ENCODE measurements around the gene LUM. TPM values are rescaled to one million over a fixed set of nuclear protein-coding genes. Genes with fewer than 3 reads are reported as not detected.

Gene LUM
- total RNA-seq, 4 donors from 2014 or later = 1.3 to 12.7 (median 5.9) TPM

DNA sequence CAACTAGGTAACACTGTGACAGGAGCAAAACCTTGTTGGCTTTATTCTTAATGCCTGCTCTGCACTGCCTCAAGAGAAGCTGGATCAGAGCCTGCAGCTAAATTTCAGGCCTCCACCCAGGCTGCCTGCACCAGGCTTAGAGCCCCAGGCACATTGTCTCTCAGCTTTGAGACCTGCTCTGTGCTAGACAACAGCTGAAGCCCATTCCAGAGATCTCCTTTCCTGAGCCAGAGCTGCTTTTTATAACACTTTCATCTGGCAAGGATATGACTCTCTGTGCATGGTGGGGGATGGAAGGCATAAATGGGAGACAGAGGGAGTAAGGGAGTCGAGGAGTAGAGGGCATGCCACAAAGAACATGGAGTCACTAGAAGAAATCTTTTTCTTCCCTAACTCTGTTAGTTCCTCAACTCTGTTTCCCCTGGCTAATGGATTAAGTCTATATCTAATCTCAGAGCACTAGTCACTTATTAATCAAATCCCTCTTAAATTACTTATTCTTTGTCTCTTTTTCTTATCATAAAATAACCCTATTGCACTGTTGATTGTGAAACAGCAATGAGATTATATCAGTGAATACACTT, 27.1 kb upstream of the LUM start:
- Histone ChIP-seq H3K27me3 (no peaks in the 10 kb centered on the region), H3K36me3 (no peaks in the 10 kb centered on the region), H3K4me1 (peaks cover 0 to 8% of the 10 kb centered on the region in 2 donors), H3K27ac (no peak overlapping the region), H3K4me3 (no peak overlapping the region), H3K9me3 (no peaks in the 10 kb centered on the region)
- TF ChIP-seq POLR2A (IDR thresholded peaks at IDR 0.05) = no peak
- TF ChIP-seq, protein P1, sequence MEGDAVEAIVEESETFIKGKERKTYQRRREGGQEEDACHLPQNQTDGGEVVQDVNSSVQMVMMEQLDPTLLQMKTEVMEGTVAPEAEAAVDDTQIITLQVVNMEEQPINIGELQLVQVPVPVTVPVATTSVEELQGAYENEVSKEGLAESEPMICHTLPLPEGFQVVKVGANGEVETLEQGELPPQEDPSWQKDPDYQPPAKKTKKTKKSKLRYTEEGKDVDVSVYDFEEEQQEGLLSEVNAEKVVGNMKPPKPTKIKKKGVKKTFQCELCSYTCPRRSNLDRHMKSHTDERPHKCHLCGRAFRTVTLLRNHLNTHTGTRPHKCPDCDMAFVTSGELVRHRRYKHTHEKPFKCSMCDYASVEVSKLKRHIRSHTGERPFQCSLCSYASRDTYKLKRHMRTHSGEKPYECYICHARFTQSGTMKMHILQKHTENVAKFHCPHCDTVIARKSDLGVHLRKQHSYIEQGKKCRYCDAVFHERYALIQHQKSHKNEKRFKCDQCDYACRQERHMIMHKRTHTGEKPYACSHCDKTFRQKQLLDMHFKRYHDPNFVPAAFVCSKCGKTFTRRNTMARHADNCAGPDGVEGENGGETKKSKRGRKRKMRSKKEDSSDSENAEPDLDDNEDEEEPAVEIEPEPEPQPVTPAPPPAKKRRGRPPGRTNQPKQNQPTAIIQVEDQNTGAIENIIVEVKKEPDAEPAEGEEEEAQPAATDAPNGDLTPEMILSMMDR (IDR thresholded peaks at IDR 0.05 in 4 of 5, conservative IDR thresholded peaks at IDR 0.05 in 1 of 5) = no peak
- in situ Hi-C loops (cut with MboI; ENCODE audit: low sequenced_read_pairs in 4 of 4) (no loop called here), intact Hi-C loops (cut with DNase I; ENCODE audit: low total_unique reads) (no loop called here)
- ATAC-seq (no peak), DNase-seq (peak in 1 of 2 donors; percentile 10)

DNA sequence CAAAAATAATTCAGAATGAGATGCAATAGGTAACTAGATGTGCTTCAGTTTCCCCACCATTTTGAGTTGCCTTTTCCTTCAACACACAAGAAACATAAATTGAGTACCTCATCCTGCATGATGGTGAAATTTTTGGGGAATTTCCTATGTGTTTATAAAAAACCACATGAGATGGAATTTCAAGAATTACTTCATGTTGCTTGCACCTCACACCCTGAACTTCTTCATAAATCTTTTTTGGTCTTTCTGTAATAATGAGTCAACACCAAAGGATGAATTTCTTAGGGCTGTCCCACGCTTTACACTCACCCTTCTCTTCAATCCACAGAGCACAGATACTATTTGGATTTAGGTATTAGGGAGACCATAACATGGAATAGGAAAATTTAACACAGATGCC, 22.6 kb upstream of the LUM start:
- no peak overlapping the region for H3K27ac ChIP-seq
- no peak for DNase-seq
- H3K27me3 ChIP-seq = no peaks in the 10 kb centered on the region
- H3K9me3 ChIP-seq = no peaks in the 10 kb centered on the region
- TF ChIP-seq, protein P1 (IDR thresholded peaks at IDR 0.05 in 4 of 5, conservative IDR thresholded peaks at IDR 0.05 in 1 of 5) = no peak
- no peak for TF ChIP-seq POLR2A (IDR thresholded peaks at IDR 0.05)
- intact Hi-C loops (cut with DNase I; ENCODE audit: low total_unique reads) (no loop called here), in situ Hi-C loops (cut with MboI; ENCODE audit: low sequenced_read_pairs in 4 of 4) (no loop called here)
- no peak for ATAC-seq
- H3K36me3 ChIP-seq = no peaks in the 10 kb centered on the region
- H3K4me1 ChIP-seq = peaks cover 0 to 8% of the 10 kb centered on the region in 2 donors
- H3K4me3 ChIP-seq = no peak overlapping the region

DNA sequence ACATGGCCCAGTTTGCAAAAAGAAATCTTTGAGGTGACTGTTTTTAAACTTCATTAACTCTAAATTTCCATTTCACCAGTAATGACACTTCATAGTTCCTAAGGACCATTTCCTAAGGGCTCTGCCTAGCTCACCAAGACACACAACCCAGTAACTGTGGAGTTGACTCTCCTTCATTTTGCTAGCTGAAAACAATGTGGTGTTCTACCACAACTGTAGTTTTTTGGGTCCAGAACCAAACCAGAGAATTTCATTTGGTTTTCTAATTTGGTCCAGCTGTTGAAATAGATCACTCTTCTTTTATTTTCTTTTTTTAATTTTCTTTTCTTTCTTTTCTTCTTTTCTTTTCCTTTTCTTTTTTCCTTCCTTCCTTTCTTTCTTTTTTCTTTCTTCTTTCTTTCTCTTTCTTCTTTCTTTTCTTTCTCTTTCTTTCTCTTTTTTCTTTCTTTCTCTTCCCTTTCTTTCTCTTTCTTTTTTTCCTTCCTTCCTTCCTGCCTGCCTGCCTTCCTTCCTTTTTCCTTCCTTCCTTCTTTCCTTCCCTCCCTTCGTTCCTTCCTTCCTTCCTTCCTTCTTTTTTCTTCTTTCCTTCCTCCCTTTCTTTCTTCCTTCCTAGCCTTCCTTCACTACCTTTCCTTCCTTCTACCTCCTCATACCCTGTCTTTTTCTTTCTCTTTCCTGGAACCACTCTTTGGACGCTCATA, 18.5 kb upstream of the LUM start:
- H3K9me3 ChIP-seq = no peaks in the 10 kb centered on the region
- H3K4me3 ChIP-seq = no peak overlapping the region
- in situ Hi-C loops (cut with MboI; ENCODE audit: low sequenced_read_pairs in 4 of 4) (no loop called here), intact Hi-C loops (cut with DNase I; ENCODE audit: low total_unique reads) (no loop called here)
- ATAC-seq (no peak), DNase-seq (no peak)
- no peak overlapping the region for H3K27ac ChIP-seq
- TF ChIP-seq POLR2A (IDR thresholded peaks at IDR 0.05) = no peak
- TF ChIP-seq, protein P1 (IDR thresholded peaks at IDR 0.05 in 4 of 5, conservative IDR thresholded peaks at IDR 0.05 in 1 of 5) = no peak
- no peaks in the 10 kb centered on the region for H3K36me3 ChIP-seq
- no peaks in the 10 kb centered on the region for H3K4me1 ChIP-seq
- H3K27me3 ChIP-seq = no peaks in the 10 kb centered on the region

DNA sequence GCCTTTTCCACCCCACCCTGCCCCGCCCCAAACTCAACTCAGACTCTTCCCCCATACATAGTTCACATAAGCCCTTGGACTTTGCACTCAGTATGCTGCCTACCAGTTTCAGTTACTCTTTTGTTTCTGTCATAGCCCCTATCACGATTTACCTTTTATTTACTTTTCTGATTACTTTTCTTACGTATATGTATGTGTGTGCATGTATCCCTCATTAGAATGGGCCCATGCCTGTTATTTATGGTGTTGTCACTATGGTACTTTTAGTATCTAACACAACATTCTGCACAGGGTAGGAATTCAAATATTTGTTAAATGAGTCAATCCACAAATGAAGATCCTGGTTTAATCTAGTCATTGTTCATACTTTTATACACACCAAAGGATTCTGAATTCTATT, 16.5 kb upstream of the LUM start:
- Histone ChIP-seq H3K27me3 (no peaks in the 10 kb centered on the region), H3K36me3 (no peaks in the 10 kb centered on the region), H3K4me3 (no peak overlapping the region), H3K9me3 (no peaks in the 10 kb centered on the region), H3K27ac (no peak overlapping the region), H3K4me1 (no peaks in the 10 kb centered on the region)
- ATAC-seq (no peak), DNase-seq (no peak)
- intact Hi-C loops (cut with DNase I; ENCODE audit: low total_unique reads) (no loop called here), in situ Hi-C loops (cut with MboI; ENCODE audit: low sequenced_read_pairs in 4 of 4) (no loop called here)
- no peak for TF ChIP-seq POLR2A (IDR thresholded peaks at IDR 0.05)
- TF ChIP-seq, protein P1 (IDR thresholded peaks at IDR 0.05 in 4 of 5, conservative IDR thresholded peaks at IDR 0.05 in 1 of 5) = no peak

Data from gastrocnemius medialis (tissue), 4 donors.